ENCODE measurements around the gene THADA.

- no peak for TF ChIP-seq EZH2 (IDR thresholded peaks at IDR 0.05; ENCODE audit: borderline replicate concordance)
- TF ChIP-seq CTCF (IDR thresholded peaks at IDR 0.05; ENCODE audit: poor library complexity) = no peak
Observed at GRCh38 chr2:43274055-43274454, 321.8 kb downstream of the THADA start.

All from hepatocyte (in vitro differentiated cells).